ENCODE data around the gene PDXP.
"Not testable (repeated sequence)": the region's sequence is repeated elsewhere in the genome, so short reads cannot be mapped to it uniquely, and the experiment has no call there.

PDXP gene

GRCh38 chr22:37658133-37659065 is at the start of gene PDXP:
Gene PDXP (plus strand): TSS chr22:37658723. CDS start chr22:37658783, 60 bp downstream.
- peak; percentile 94 to 98 for DNase-seq (ENCODE audit: low read depth in 1 of 2, low spot score in 1 of 2)

GRCh38 chr22:37609240-37610152 is 49.0 kb upstream of the PDXP start:
- peak in 1 of 2 donors; percentile 11 for DNase-seq (ENCODE audit: low read depth in 1 of 2, low spot score in 1 of 2)

DNA sequence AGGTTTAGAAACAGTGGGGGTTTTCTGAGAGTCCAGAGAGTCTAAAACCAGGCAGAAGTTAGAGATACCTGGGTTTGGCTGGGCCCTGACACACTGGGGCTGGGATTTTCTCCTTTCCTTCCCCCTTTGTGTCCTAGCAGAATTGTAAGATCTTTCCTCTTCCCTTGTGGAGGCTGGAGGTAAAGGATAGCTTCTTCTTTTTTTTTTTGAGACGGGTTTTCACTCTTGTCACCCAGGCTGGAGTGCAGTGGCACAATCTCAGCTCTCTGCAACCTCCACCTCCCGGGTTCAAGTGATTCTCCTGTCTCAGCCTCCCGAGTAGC is 48.4 kb upstream of the PDXP start:
- not testable (repeated sequence) for DNase-seq (ENCODE audit: low read depth in 1 of 2, low spot score in 1 of 2)

DNA sequence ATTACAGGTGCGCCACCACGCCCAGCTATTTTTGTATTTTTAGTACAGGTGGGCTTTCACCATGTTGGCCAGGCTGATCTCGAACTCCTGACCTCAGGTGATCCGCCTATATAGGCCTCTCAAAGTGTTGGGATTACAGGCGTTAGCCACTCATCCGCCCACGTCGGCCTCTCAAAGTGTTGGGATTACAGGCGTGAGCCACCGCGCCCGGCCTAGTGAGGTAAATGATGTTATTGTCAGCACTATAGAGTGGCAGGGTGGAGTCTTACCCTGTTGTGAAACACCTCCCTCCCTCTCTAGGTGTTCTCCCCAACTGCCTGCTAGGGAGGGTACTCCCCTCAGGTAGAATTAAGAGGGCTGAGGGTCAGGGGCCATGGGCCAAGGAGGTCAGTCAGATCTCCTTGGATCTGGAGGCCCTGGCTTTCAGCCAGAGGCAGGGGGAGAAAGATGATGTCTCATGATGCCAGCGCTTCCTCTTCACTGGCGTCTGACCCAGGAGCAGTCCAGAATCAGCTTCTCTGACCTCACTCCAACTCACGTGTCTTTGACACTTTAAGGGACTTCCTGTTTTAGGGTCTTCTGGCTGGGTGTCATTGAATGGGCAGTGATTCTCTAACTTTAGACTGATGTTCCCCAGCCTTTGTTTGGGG is 47.9 kb upstream of the PDXP start:
- DNase-seq (ENCODE audit: low read depth in 1 of 2, low spot score in 1 of 2): no peak

GRCh38 chr22:37611207-37611606 is 47.3 kb upstream of the PDXP start:
- DNase-seq (ENCODE audit: low read depth in 1 of 2, low spot score in 1 of 2): no peak

DNA sequence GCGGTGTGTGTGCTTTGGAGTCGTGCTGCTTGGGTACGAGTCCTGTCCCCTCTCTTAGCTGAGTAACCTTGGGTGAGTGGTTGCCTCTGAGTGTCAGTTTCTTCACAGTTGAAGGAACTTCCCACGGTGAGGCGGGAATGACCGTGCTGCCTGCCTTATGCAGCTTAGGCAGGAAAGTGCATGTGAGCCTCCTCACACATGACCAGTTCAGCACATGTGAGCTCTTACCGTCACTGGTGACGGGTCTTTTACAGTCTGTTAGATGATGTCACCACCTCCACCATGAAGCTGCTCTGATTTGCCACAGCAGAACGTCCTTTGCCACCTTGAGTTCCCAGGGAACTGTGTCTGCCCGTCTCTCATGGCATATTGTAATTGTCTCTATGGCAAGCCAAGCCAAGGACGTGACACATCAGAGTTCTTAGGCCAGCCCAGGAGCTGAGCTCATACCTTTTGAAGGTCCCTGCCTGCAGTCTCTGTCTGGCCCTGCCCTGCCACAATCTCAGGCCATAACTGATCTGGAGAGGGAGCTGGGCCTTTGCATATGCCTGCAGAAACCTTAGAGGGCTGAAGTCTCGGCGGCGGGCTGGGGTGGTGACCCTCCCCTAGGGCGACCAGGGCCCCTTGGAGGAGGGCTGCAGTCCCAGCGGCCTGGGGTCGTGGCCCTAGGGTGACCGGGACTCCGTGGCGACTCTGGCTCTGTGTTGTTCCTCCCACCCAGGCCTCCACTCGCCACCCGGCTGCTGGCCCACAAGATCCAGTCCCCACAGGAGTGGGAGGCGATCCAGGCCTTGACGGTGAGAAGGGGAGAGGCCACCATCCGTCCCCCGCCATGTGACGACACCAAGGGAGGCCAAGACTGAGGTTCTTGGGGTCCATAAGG is 42.1 kb upstream of the PDXP start:
- no peak for DNase-seq (ENCODE audit: low read depth in 1 of 2, low spot score in 1 of 2)

GRCh38 chr22:37617431-37617830 is 41.1 kb upstream of the PDXP start:
- no peak for DNase-seq (ENCODE audit: low read depth in 1 of 2, low spot score in 1 of 2)

DNA sequence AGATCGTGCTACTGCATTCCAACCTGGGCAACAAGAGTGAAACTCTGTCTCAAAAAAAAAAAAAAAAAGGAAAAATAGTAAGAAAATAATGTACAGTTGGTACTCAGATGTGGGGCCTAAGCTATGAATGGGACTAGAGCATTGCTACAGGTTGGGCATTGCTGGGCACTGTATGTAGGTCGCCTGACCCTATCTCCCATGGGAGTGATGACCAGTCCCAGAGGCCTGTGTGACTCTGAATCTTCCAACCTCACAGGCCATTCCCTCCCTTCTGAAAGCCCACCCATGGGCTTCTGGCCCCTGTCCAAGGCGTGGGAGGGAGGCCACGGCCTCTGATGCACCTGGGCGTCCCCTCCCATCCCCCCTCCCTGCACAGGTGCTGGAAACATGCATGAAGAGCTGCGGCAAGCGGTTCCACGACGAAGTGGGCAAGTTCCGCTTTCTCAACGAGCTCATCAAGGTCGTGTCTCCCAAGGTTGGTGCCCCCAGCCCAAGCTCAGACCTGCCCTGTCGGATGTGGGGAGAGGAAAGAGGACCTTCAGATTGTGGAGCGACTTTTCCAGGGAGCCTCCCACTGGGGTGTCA is 40.4 kb upstream of the PDXP start:
- no peak for DNase-seq (ENCODE audit: low read depth in 1 of 2, low spot score in 1 of 2)

- no peak for DNase-seq (ENCODE audit: low read depth in 1 of 2, low spot score in 1 of 2)
Measured at GRCh38 chr22:37618674-37619073, 39.8 kb upstream of the PDXP start.

DNA sequence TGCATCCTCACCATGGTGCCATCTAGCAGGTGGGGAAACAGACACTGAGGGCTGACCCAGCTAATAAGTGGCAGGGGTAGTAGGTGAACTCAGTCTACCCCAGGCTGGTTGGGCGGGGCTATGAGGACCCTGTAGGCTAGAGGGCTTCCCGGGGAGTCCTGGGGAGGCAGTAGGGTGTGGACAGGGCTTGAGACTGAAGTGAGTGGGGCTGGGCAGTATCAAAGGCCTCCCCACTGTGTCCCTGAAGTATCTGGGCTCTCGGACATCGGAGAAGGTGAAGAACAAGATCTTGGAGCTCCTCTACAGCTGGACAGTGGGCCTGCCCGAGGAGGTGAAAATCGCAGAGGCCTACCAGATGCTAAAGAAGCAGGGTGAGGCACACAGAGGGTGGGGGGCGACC is 38.5 kb upstream of the PDXP start:
- no peak for DNase-seq (ENCODE audit: low read depth in 1 of 2, low spot score in 1 of 2)

GRCh38 chr22:37621352-37621860 is 37.1 kb upstream of the PDXP start:
- DNase-seq (ENCODE audit: low read depth in 1 of 2, low spot score in 1 of 2): no peak

- peak; percentile 58 to 65 for DNase-seq (ENCODE audit: low read depth in 1 of 2, low spot score in 1 of 2)
Measured at GRCh38 chr22:37623075-37624016, 35.2 kb upstream of the PDXP start.

DNA sequence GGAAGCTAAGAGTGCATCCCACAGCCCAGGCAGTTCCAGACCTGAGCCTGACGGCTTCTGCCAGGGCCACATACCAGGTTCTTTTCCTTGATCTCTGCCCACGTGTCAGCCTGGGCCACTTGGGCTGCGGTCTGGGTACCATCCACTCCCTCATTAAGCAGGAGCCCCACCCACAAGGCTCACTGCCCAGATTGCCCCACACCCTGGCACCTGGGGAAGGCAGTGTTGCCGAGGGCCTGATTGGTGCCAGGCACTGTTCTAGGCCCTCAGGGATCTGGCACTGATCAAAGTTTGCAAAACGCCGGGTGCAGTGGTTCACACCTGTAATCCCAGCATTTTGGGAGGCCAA is 34.5 kb upstream of the PDXP start:
- DNase-seq (ENCODE audit: low read depth in 1 of 2, low spot score in 1 of 2): no peak

DNA sequence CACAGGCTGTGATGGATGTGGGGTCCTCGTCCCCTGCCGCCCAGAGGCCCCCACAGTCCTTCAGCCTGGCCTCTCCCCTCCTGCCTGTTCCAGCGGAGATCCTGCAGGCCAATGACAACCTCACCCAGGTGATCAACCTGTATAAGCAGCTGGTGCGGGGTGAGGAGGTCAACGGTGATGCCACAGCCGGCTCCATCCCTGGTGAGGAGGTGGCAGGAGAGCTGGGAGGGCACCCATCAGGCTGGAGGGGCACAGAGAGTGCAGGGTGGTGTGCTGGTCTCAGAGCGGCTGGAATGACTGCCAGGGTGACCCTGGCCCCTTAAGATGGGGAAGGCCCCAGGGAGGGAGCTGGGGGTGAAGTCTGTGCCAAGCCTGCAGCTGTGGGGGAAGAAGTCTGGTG is 33.6 kb upstream of the PDXP start:
- DNase-seq (ENCODE audit: low read depth in 1 of 2, low spot score in 1 of 2): no peak

- no peak for DNase-seq (ENCODE audit: low read depth in 1 of 2, low spot score in 1 of 2)
Measured at GRCh38 chr22:37625737-37626136, 32.8 kb upstream of the PDXP start.

GRCh38 chr22:37626144-37626543 is 32.4 kb upstream of the PDXP start:
- DNase-seq (ENCODE audit: low read depth in 1 of 2, low spot score in 1 of 2): no peak

DNA sequence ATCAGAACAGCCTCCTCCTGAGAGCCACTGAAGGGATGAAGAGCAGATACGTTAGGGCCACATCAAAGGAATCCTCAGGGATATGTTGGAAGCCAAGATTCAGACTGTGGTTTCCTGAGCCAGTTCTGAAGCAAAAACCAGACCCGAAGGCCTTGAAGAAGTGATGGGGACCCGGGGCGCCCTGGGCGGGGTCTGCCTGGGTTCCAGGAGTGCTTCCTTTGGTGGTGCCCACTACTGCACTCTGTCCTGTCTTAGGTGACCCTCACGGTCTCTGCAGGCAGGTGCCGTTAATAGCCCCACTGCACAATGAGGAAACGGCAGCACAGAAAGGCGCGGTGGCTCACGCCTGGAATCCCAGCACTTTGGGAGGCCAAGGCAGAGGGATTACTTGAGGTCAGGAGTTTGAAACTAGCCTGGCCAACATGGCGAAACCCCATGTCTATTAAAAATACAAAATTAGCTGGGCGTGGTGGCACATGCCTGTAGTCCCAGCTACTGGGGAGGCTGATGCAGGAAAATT is 31.9 kb upstream of the PDXP start:
- DNase-seq (ENCODE audit: low read depth in 1 of 2, low spot score in 1 of 2): no peak

- DNase-seq (ENCODE audit: low read depth in 1 of 2, low spot score in 1 of 2): no peak
Measured at GRCh38 chr22:37627121-37627520, 31.4 kb upstream of the PDXP start.

GRCh38 chr22:37627545-37627944 is 31.0 kb upstream of the PDXP start:
- DNase-seq (ENCODE audit: low read depth in 1 of 2, low spot score in 1 of 2): no peak

Data from activated CD4-positive, alpha-beta T cell treated with anti-CD3 and anti-CD28 coated beads, Interleukin-2, amount 50 U/mL, for 24 hours (primary cell).